GM12801 (cell line): Measurements from ENCODE around the gene HOXD10.

Experiments
- TF ChIP-seq, protein P1 (sequence below): IDR thresholded peaks from one replicate; pipeline ENCODE4 v1.5.1; 2011; ENCODE audit warnings: control low read depth; ENCODE audit not compliant: insufficient read length; ENCODE audit errors: extremely low read depth

HOXD10 gene

GRCh38 chr2:176126929-176127773 lies 10.6 kb downstream of the HOXD10 start:
- TF ChIP-seq, protein P1, sequence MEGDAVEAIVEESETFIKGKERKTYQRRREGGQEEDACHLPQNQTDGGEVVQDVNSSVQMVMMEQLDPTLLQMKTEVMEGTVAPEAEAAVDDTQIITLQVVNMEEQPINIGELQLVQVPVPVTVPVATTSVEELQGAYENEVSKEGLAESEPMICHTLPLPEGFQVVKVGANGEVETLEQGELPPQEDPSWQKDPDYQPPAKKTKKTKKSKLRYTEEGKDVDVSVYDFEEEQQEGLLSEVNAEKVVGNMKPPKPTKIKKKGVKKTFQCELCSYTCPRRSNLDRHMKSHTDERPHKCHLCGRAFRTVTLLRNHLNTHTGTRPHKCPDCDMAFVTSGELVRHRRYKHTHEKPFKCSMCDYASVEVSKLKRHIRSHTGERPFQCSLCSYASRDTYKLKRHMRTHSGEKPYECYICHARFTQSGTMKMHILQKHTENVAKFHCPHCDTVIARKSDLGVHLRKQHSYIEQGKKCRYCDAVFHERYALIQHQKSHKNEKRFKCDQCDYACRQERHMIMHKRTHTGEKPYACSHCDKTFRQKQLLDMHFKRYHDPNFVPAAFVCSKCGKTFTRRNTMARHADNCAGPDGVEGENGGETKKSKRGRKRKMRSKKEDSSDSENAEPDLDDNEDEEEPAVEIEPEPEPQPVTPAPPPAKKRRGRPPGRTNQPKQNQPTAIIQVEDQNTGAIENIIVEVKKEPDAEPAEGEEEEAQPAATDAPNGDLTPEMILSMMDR, result no peak

DNA sequence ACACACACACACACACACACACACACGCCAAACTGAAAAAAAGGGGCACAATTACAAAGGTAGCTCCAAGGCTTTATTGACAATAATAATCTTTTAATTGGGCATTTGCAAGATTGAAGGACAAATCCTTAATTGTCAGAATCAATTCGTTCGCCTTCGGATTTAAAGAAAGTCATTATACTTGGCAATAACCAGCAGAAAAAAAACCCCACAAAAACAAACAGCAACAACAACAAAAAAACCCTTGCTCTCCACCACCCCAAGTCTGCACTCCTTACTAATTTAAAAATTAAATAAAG lies 11.1 kb downstream of the HOXD10 start:
- TF ChIP-seq, protein P1, result no peak

GRCh38 chr2:176128172-176128981 lies 11.8 kb downstream of the HOXD10 start:
- TF ChIP-seq, protein P1, result no peak

GRCh38 chr2:176128982-176129796 lies 12.6 kb downstream of the HOXD10 start, which contains the start of gene HOXD8:
Gene HOXD8 (plus strand): TSS chr2:176129705. CDS start chr2:176130367, 662 bp downstream.
- TF ChIP-seq, protein P1, result no peak

DNA sequence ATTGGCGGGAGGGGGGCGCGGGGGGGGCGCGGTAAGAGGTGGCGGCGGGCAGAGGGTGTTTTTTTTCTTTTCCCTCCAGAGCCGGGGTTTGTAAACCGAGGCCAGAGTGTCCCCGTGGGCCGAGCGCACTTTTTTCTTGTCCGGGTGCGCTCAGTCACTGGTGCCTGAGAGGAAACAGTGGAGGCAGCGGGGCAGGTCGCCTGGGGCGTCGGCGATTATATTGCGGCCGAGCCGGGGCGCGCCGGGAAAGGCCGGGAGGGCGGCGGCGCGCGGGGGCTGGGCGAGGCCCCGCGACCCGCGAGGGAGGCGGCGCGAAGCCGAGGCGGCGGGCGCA lies 13.2 kb downstream of the HOXD10 start:
- TF ChIP-seq, protein P1, result no peak

- TF ChIP-seq, protein P1, result no peak
These were observed 13.8 kb downstream of the HOXD10 start for GRCh38 chr2:176130147-176130956.
